Vagina (tissue), 2 donors: ENCODE results near the gene MRPS27.

Source experiments
- POLR2A ChIP-seq, 2 donors: fragments of 450-650 bp; IDR thresholded peaks; one replicate each; pipeline ENCODE4 v1.6.1; 2017; ENCODE audit warnings: antibody characterized with exemption in 2 of 2, mild to moderate bottlenecking in 2 of 2, moderate library complexity in 2 of 2
- POLR2AphosphoS5 ChIP-seq, 2 donors: sonication (generic); formaldehyde crosslinking; IDR thresholded peaks; one replicate each; pipeline ENCODE4 v1.9.0; 2017; ENCODE audit warnings: antibody characterized with exemption in 2 of 2, mild to moderate bottlenecking in 2 of 2, low read depth in 1 of 2; ENCODE audit not compliant: insufficient read depth in 1 of 2
- TF ChIP-seq, protein P1 (sequence below), 3 experiments: fragments of 450-650 bp in 2 of 3; fragments of 200-600 bp in 1 of 3; sonication (generic) in 1 of 3; IDR thresholded peaks; one replicate each; pipeline ENCODE4 v1.5.1; 2017 to 2019; ENCODE audit warnings: antibody characterized with exemption in 3 of 3, mild to moderate bottlenecking in 2 of 3, moderate library complexity in 2 of 3

- TF ChIP-seq, protein P1, sequence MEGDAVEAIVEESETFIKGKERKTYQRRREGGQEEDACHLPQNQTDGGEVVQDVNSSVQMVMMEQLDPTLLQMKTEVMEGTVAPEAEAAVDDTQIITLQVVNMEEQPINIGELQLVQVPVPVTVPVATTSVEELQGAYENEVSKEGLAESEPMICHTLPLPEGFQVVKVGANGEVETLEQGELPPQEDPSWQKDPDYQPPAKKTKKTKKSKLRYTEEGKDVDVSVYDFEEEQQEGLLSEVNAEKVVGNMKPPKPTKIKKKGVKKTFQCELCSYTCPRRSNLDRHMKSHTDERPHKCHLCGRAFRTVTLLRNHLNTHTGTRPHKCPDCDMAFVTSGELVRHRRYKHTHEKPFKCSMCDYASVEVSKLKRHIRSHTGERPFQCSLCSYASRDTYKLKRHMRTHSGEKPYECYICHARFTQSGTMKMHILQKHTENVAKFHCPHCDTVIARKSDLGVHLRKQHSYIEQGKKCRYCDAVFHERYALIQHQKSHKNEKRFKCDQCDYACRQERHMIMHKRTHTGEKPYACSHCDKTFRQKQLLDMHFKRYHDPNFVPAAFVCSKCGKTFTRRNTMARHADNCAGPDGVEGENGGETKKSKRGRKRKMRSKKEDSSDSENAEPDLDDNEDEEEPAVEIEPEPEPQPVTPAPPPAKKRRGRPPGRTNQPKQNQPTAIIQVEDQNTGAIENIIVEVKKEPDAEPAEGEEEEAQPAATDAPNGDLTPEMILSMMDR (IDR thresholded peaks at IDR 0.05) = no peak
- TF ChIP-seq POLR2A (IDR thresholded peaks at IDR 0.05) (no peak), POLR2AphosphoS5 (IDR thresholded peaks at IDR 0.05; ENCODE audit: insufficient read depth in 1 of 2, low read depth in 1 of 2) (no peak)
These were observed 25.6 kb downstream of the MRPS27 start for GRCh38 chr5:72294473-72294872.
